Measurements from ENCODE around the gene ZNF648. TPM values are rescaled to one million over a fixed set of nuclear protein-coding genes. Genes with fewer than 3 reads are reported as not detected.

The ZNF648 gene
- total RNA-seq, 2 donors from 2014 or later: 0.34 TPM; not detected in 1

GRCh38 chr1:182086136-182086535 lies 24.6 kb upstream of the ZNF648 start:
- TF ChIP-seq POLR2A (IDR thresholded peaks at IDR 0.05): no peak
- no peak for TF ChIP-seq CTCF (IDR thresholded peaks at IDR 0.05)
- no peak for TF ChIP-seq POLR2AphosphoS5 (IDR thresholded peaks at IDR 0.05)
- no peaks in the 10 kb centered on the region for H3K4me1 ChIP-seq (replicated peaks)
- intact Hi-C loops (cut with DNase I): loop anchor here (5.0 kb wide), 3 partner anchors 56 to 701 kb away; partner anchors contain the start of genes NPL and RNASEL
- no peaks in the 10 kb centered on the region for H3K9me3 ChIP-seq
- H3K27ac ChIP-seq: no peak overlapping the region
- no peak for DNase-seq (ENCODE audit: low spot score)
- no peaks in the 10 kb centered on the region for H3K27me3 ChIP-seq (replicated peaks; ENCODE audit: insufficient read depth)
- 89% methylated on average over 8 of the region's 8 CpGs for WGBS
- H3K4me3 ChIP-seq: no peak overlapping the region
- H3K36me3 ChIP-seq: no peaks in the 10 kb centered on the region

GRCh38 chr1:182085726-182086125 lies 24.2 kb upstream of the ZNF648 start:
- no peak for DNase-seq (ENCODE audit: low spot score)
- no peaks in the 10 kb centered on the region for H3K4me1 ChIP-seq (replicated peaks)
- 89% methylated on average over 6 of the region's 6 CpGs for whole genome bisulfite sequencing
- no peaks in the 10 kb centered on the region for H3K9me3 ChIP-seq
- H3K4me3 ChIP-seq: no peak overlapping the region
- H3K27ac ChIP-seq: no peak overlapping the region
- no peaks in the 10 kb centered on the region for H3K36me3 ChIP-seq
- no peak for TF ChIP-seq POLR2AphosphoS5 (IDR thresholded peaks at IDR 0.05)
- TF ChIP-seq CTCF (IDR thresholded peaks at IDR 0.05): no peak
- no peak for TF ChIP-seq POLR2A (IDR thresholded peaks at IDR 0.05)
- intact Hi-C loops (cut with DNase I): loop anchor here (2.0 to 5.0 kb wide), 4 partner anchors 57 to 702 kb away; partner anchors contain the start of genes NPL and RNASEL
- no peaks in the 10 kb centered on the region for H3K27me3 ChIP-seq (replicated peaks; ENCODE audit: insufficient read depth)

GRCh38 chr1:182084487-182085316 lies 23.2 kb upstream of the ZNF648 start:
- Histone ChIP-seq H3K27ac (peak overlapping the region in 1 of 2 donors; percentile 53), H3K27me3 (replicated peaks; ENCODE audit: insufficient read depth) (no peaks in the 10 kb centered on the region), H3K4me1 (replicated peaks) (no peaks in the 10 kb centered on the region), H3K9me3 (no peaks in the 10 kb centered on the region), H3K36me3 (no peaks in the 10 kb centered on the region), H3K4me3 (no peak overlapping the region)
- intact Hi-C loops (cut with DNase I): loop anchor here (2.0 to 5.0 kb wide), 5 partner anchors 58 to 703 kb away; partner anchors contain the start of genes NPL and RNASEL
- peak; percentile 85 for DNase-seq (ENCODE audit: low spot score)
- TF ChIP-seq CTCF (IDR thresholded peaks at IDR 0.05) (peak; percentile 73 to 96 (median 88)), POLR2AphosphoS5 (IDR thresholded peaks at IDR 0.05) (peak; percentile 49), POLR2A (IDR thresholded peaks at IDR 0.05) (no peak)
- 12% methylated on average over 8 of the region's 8 CpGs for WGBS

- no peak for DNase-seq (ENCODE audit: low spot score)
- Histone ChIP-seq H3K27ac (no peak overlapping the region), H3K4me1 (replicated peaks) (no peaks in the 10 kb centered on the region), H3K4me3 (no peak overlapping the region), H3K9me3 (no peaks in the 10 kb centered on the region), H3K27me3 (replicated peaks; ENCODE audit: insufficient read depth) (no peaks in the 10 kb centered on the region), H3K36me3 (no peaks in the 10 kb centered on the region)
- intact Hi-C loops (cut with DNase I): loop anchor here (2.0 to 5.0 kb wide), 2 partner anchors 313 to 607 kb away; no protein-coding TSS in a partner anchor
- WGBS: 57% methylated on average over 3 of the region's 3 CpGs
- no peak for TF ChIP-seq POLR2AphosphoS5 (IDR thresholded peaks at IDR 0.05)
- no peak for TF ChIP-seq CTCF (IDR thresholded peaks at IDR 0.05)
- no peak for TF ChIP-seq POLR2A (IDR thresholded peaks at IDR 0.05)
Measured at GRCh38 chr1:182083851-182084486, 22.5 kb upstream of the ZNF648 start.

Data from prostate gland (tissue), 2 donors.